HCT116 (cell line): ENCODE measurements around the gene MSI2. TPM values are rescaled to one million over a fixed set of nuclear protein-coding genes. Genes with fewer than 3 reads are reported as not detected.

Experiments
- ATAC-seq: fragments of 200-7000 bp; cut with Tn5 transposase; 2 replicates; pipeline ENCODE4 v1.9.1; 2020; ENCODE audit warnings: mild to moderate bottlenecking, moderate library complexity
- BruUV-seq: library from RNA; stranded (reverse); fragments of 400-500 nt; replicated peaks from 2 replicates; lab custom pipeline; 2021; lab: Mats Ljungman, UMichigan
- CTCF ChIA-PET: fragments of 300-600 bp; sonication (Branson Sonifier 250); formaldehyde crosslinking; loops from one replicate; lab custom pipeline; 2021; ENCODE audit warnings: antibody characterized with exemption; lab: Charles Lee
- POLR2A ChIA-PET: fragments of 300-600, 350-600 bp; sonication (Branson Sonifier 250); formaldehyde crosslinking; loops from one replicate; lab custom pipeline; 2021; ENCODE audit warnings: antibody characterized with exemption; lab: Charles Lee
- RAD21 ChIA-PET, 2 experiments: fragments of 300-600 bp; sonication (Branson Sonifier 250); formaldehyde crosslinking; loops; one replicate each; lab custom pipeline; 2023; ENCODE audit warnings: low total read pairs in 2 of 2; ENCODE audit not compliant: uncharacterized antibody in 2 of 2, unreplicated experiment in 2 of 2, low non-redundant PET in 1 of 2; lab: Charles Lee
- DNase-seq: peaks from one replicate; pipeline ENCODE4 v3.0.0-alpha.2; 2010; ENCODE audit warnings: low read depth, low spot score
- H2AFZ ChIP-seq: fragments of 200-600 bp; shearing (Covaris generic), sonication (generic); 2 replicates; pipeline ENCODE4 v1.6.1; 2017; ENCODE audit warnings: low read depth, mixed run types, mixed read lengths, antibody characterized with exemption, low read length; ENCODE audit not compliant: poor library complexity, severe bottlenecking
- H3K27ac ChIP-seq: 2 replicates; pipeline ENCODE4 v1.5.1; 2012; ENCODE audit warnings: low read depth, low read length
- H3K27me3 ChIP-seq: fragments of 200-600 bp; sonication (generic); 2 replicates; pipeline ENCODE4 v1.6.1; 2016; ENCODE audit warnings: mixed run types, low read length, mixed read lengths; ENCODE audit not compliant: insufficient read depth
- H3K36me3 ChIP-seq, 2 experiments: fragments of 200-500 bp in 1 of 2; fragments of 200-600 bp in 1 of 2; sonication (Bioruptor generic) in 1 of 2; sonication (generic) in 1 of 2; 2 replicates each; pipeline versions ENCODE4 v1.5.1 to v1.6.1; 2014 to 2016; ENCODE audit warnings: low read length in 2 of 2, inconsistent platforms in 1 of 2, mixed read lengths in 1 of 2, mixed run types in 1 of 2; ENCODE audit not compliant: insufficient read depth in 2 of 2, control insufficient read depth in 1 of 2
- H3K4me1 ChIP-seq, 2 experiments: fragments of 200-600 bp in 1 of 2; sonication (generic) in 1 of 2; 2 replicates each; pipeline versions ENCODE4 v1.5.1 to v1.6.1; 2012 to 2017; ENCODE audit warnings: low read length in 2 of 2, inconsistent platforms in 1 of 2, mild to moderate bottlenecking in 1 of 2, mixed read lengths in 1 of 2, mixed run types in 1 of 2, moderate library complexity in 1 of 2; ENCODE audit not compliant: insufficient read depth in 2 of 2, control insufficient read depth in 1 of 2
- H3K4me2 ChIP-seq: fragments of 200-600 bp; sonication (generic); 2 replicates; pipeline ENCODE4 v1.6.1; 2017; ENCODE audit warnings: mixed run types, low read length, mixed read lengths
- H3K4me3 ChIP-seq, 2 experiments: fragments of 200-600 bp in 1 of 2; sonication (generic) in 1 of 2; replicated peaks in 1 of 2; 2 replicates each; pipeline ENCODE4 v1.5.1; 2011 to 2016; ENCODE audit warnings: low read length in 2 of 2, control low read depth in 1 of 2, low read depth in 1 of 2, mild to moderate bottlenecking in 1 of 2, mixed read lengths in 1 of 2, mixed run types in 1 of 2
- H3K79me2 ChIP-seq: fragments of 200-600 bp; sonication (generic); 2 replicates; pipeline ENCODE4 v1.6.1; 2017; ENCODE audit warnings: mild to moderate bottlenecking, mixed run types, low read length, moderate library complexity, mixed read lengths; ENCODE audit not compliant: insufficient read depth
- H3K9ac ChIP-seq: fragments of 200-600 bp; sonication (generic); 2 replicates; pipeline ENCODE4 v1.6.1; 2016; ENCODE audit warnings: low read length, mixed read lengths
- H3K9me2 ChIP-seq: fragments of 200-600 bp; sonication (generic), shearing (Covaris generic); 2 replicates; pipeline ENCODE4 v1.6.1; 2017; ENCODE audit warnings: mixed run types, mild to moderate bottlenecking, moderate library complexity; ENCODE audit not compliant: insufficient read depth
- H3K9me3 ChIP-seq, 2 experiments: fragments of 200-500 bp in 1 of 2; fragments of 200-600 bp in 1 of 2; sonication (Bioruptor generic) in 1 of 2; sonication (generic) in 1 of 2; 2 replicates each; pipeline ENCODE4 v1.6.1; 2014 to 2017; ENCODE audit warnings: low read length in 2 of 2, mixed read lengths in 2 of 2, inconsistent platforms in 1 of 2, low read depth in 1 of 2, mild to moderate bottlenecking in 1 of 2, mixed run types in 1 of 2, moderate library complexity in 1 of 2; ENCODE audit not compliant: control insufficient read depth in 1 of 2, insufficient read depth in 1 of 2
- H4K20me1 ChIP-seq: fragments of 200-600 bp; sonication (generic), shearing (Covaris generic); 2 replicates; pipeline ENCODE4 v1.6.1; 2017; ENCODE audit warnings: mixed run types, mild to moderate bottlenecking, moderate library complexity; ENCODE audit not compliant: insufficient read depth
- POLR2A ChIP-seq: IDR thresholded peaks from 2 replicates; pipeline ENCODE4 v1.7.0; 2011; ENCODE audit warnings: borderline replicate concordance; ENCODE audit not compliant: insufficient read depth, insufficient read length; ENCODE audit errors: extremely low read depth
- POLR2AphosphoS5 ChIP-seq: IDR thresholded peaks from 2 replicates; pipeline ENCODE4 v1.6.1; 2011; ENCODE audit warnings: mild to moderate bottlenecking, low read depth, low read length, moderate library complexity
- RAD21 ChIP-seq: IDR thresholded peaks from 2 replicates; pipeline ENCODE4 v1.6.1; 2012; ENCODE audit warnings: low read depth, mild to moderate bottlenecking
- REST ChIP-seq: IDR thresholded peaks from 2 replicates; pipeline ENCODE4 v1.6.1; 2012; ENCODE audit warnings: low read depth
- SP1 ChIP-seq: IDR thresholded peaks from 2 replicates; pipeline ENCODE4 v1.6.1; 2012; ENCODE audit warnings: low read depth
- ZBTB33 ChIP-seq: IDR thresholded peaks from 2 replicates; pipeline ENCODE4 v1.6.1; 2011; ENCODE audit warnings: mild to moderate bottlenecking, low read length, moderate library complexity; ENCODE audit not compliant: insufficient replicate concordance; ENCODE audit errors: extremely low read depth
- ZNF274 ChIP-seq: fragments of 200-500 bp; sonication (Bioruptor generic); IDR thresholded peaks from 2 replicates; pipeline ENCODE4 v1.6.1; 2014; ENCODE audit warnings: mild to moderate bottlenecking, low read depth, low read length, inconsistent platforms
- intact Hi-C: fragments of 100-400 bp; cut with micrococcal nuclease; formaldehyde crosslinking; loops from 2 replicates; pipeline ENCODE4 v1.10.0; 2022
- total RNA-seq: library from RNA; stranded (reverse); gene quantifications from one replicate; pipeline ENCODE4 v1.2.1, GENCODE V29; 2021; ENCODE audit not compliant: unreplicated experiment

The MSI2 gene
- total RNA-seq, 1 experiment from 2014 or later, result 137 TPM

- TF ChIP-seq ZBTB33 (no peak), POLR2AphosphoS5 (peak; percentile 26; the same call in 1 of the 2 replicates), REST (no peak), ZNF274 (no peak), RAD21 (peak; percentile 26; the same call in 1 of the 2 replicates)
Observed at GRCh38 chr17:57372156-57372555, 115.8 kb downstream of the MSI2 start (continued).

GRCh38 chr17:57373048-57373447, 116.7 kb downstream of the MSI2 start:
- CTCF ChIA-PET, result interaction anchor here (0.7 to 1.1 kb wide), 2 partner anchors 67 to 130 kb away, joined by 3 read pairs; no protein-coding TSS in a partner anchor
- peaks cover 6% of the 10 kb centered on the region; the same call in 1 of the 2 replicates for H3K79me2 ChIP-seq
- TF ChIP-seq SP1 (no peak), POLR2A (no peak), RAD21 (no peak)
- H3K36me3 ChIP-seq, result 0 out of 4 replicates have a peak, but pooled peaks cover 0 to 9% of the 10 kb centered on the region in 2 experiments
- peaks cover 4 to 9% of the 10 kb centered on the region in 2 experiments; a peak in 2 of 4 replicates for H3K9me3 ChIP-seq
- no peak overlapping the region for H3K9ac ChIP-seq
- RAD21 ChIA-PET, result no interaction called here
- peak overlapping the region; percentile 51 for H3K4me2 ChIP-seq
- DNase-seq (no peak), ATAC-seq (no peak)
- H3K27me3 ChIP-seq, result no peaks in the 10 kb centered on the region
- BruUV-seq, result no TSS peak
- intact Hi-C loops, result loop anchor here (5.0 kb wide), 1 partner anchor 116 kb away; the partner anchor contains the start of gene MSI2
- no peak overlapping the region for H3K4me3 ChIP-seq
- H3K4me1 ChIP-seq, result peaks cover 81 to 87% of the 10 kb centered on the region in 2 experiments
- no peaks in the 10 kb centered on the region for H4K20me1 ChIP-seq
- POLR2A ChIA-PET, result no interaction called here
- no peak overlapping the region for H2AFZ ChIP-seq
- H3K27ac ChIP-seq, result peak overlapping the region; percentile 62
- H3K9me2 ChIP-seq, result no peaks in the 10 kb centered on the region
